ENCODE results near the gene SOBP. TPM values are rescaled to one million over a fixed set of nuclear protein-coding genes. Genes with fewer than 3 reads are reported as not detected.
"Not testable (repeated sequence)": the region's sequence is repeated elsewhere in the genome, so short reads cannot be mapped to it uniquely, and the experiment has no call there.

SOBP gene
- total RNA-seq, 1 donor: under 0.01 TPM

GRCh38 chr6:107488174-107488874, 1.6 kb upstream of the SOBP start:
- peak in 1 of 3 donors; percentile 19 for DNase-seq (ENCODE audit: low read depth in 2 of 3, low spot score in 2 of 3)

GRCh38 chr6:107488875-107489635, 862 bp upstream of the SOBP start:
- no peak for DNase-seq (ENCODE audit: low read depth in 2 of 3, low spot score in 2 of 3)

GRCh38 chr6:107490566-107491137, 735 bp downstream of the SOBP start:
- DNase-seq (ENCODE audit: low read depth in 2 of 3, low spot score in 2 of 3): no peak

GRCh38 chr6:107491138-107491609, 1.3 kb downstream of the SOBP start:
- no peak for DNase-seq (ENCODE audit: low read depth in 2 of 3, low spot score in 2 of 3)

- no peak for DNase-seq (ENCODE audit: low read depth in 2 of 3, low spot score in 2 of 3)
Observed at GRCh38 chr6:107491760-107492660, 2.1 kb downstream of the SOBP start.

GRCh38 chr6:107493158-107494057, 3.5 kb downstream of the SOBP start:
- DNase-seq (ENCODE audit: low read depth in 2 of 3, low spot score in 2 of 3): no peak

GRCh38 chr6:107495196-107495643, 5.3 kb downstream of the SOBP start:
- DNase-seq (ENCODE audit: low read depth in 2 of 3, low spot score in 2 of 3): no peak

- no peak for DNase-seq (ENCODE audit: low read depth in 2 of 3, low spot score in 2 of 3)
Observed at GRCh38 chr6:107495971-107496370, 6.1 kb downstream of the SOBP start.

GRCh38 chr6:107496892-107497684, 7.2 kb downstream of the SOBP start:
- DNase-seq (ENCODE audit: low read depth in 2 of 3, low spot score in 2 of 3): no peak

- no peak for DNase-seq (ENCODE audit: low read depth in 2 of 3, low spot score in 2 of 3)
Observed at GRCh38 chr6:107504270-107505026, 14.5 kb downstream of the SOBP start.

GRCh38 chr6:107506145-107506544, 16.2 kb downstream of the SOBP start:
- DNase-seq (ENCODE audit: low read depth in 2 of 3, low spot score in 2 of 3): no peak

- no peak for DNase-seq (ENCODE audit: low read depth in 2 of 3, low spot score in 2 of 3)
Observed at GRCh38 chr6:107509506-107509905, 19.6 kb downstream of the SOBP start.

- no peak for DNase-seq (ENCODE audit: low read depth in 2 of 3, low spot score in 2 of 3)
Observed at GRCh38 chr6:107510108-107510507, 20.2 kb downstream of the SOBP start.

- no peak for DNase-seq (ENCODE audit: low read depth in 2 of 3, low spot score in 2 of 3)
Observed at GRCh38 chr6:107511511-107511993, 21.6 kb downstream of the SOBP start.

- no peak for DNase-seq (ENCODE audit: low read depth in 2 of 3, low spot score in 2 of 3)
Observed at GRCh38 chr6:107513214-107513613, 23.3 kb downstream of the SOBP start.

GRCh38 chr6:107515955-107516354, 26.0 kb downstream of the SOBP start:
- DNase-seq (ENCODE audit: low read depth in 2 of 3, low spot score in 2 of 3): no peak

GRCh38 chr6:107517274-107517673, 27.4 kb downstream of the SOBP start:
- DNase-seq (ENCODE audit: low read depth in 2 of 3, low spot score in 2 of 3): no peak

- not testable (repeated sequence) for DNase-seq (ENCODE audit: low read depth in 2 of 3, low spot score in 2 of 3)
Observed at GRCh38 chr6:107519224-107519623, 29.3 kb downstream of the SOBP start.
